GM19240 (cell line): Measurements from ENCODE around the gene FGFBP2.
"Not testable (repeated sequence)": the region's sequence is repeated elsewhere in the genome, so short reads cannot be mapped to it uniquely, and the experiment has no call there.

Experiments used
- DNase-seq: peaks from one replicate; pipeline ENCODE4 v3.0.0; 2011; ENCODE audit warnings: low spot score; ENCODE audit not compliant: insufficient read length

Gene FGFBP2

DNA sequence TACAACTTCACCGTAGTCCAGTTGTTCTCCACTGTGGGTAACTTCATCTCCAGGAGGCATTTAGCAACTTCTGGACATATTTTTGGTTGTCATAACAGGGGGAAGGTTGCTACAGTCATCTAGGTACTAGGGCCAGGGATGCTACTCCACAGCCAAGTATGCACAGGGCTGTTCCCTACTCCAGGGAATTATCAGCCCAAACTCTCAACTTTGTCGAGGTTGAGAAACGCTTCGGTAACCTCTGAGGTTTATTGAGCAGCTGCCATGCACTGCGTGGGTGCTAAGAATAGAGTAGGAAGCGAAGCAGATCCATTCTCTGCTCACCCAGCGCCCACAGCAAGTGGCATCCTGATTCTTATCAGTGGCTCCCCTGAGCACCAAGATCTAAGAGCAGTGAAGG is 32.7 kb downstream of the FGFBP2 start:
- DNase-seq: no peak

DNA sequence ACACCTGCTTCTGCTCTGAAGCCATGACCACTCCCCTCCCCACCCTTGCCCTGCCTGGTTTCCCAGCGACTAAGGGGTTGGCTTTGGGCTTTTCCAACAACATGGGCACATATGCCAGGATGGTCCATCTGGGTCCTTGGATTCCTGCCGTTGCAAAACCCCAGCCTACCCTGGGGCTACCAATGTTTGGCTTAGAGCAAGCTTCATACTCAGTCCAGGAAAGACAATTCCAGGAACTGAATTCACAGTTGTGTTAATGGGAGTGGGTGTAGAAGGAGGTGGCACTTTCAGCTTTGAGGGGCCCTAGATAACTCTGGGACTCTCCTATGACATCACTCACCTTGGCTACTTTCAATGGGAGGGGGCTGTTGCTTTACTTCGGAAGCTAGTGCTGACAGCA is 33.4 kb downstream of the FGFBP2 start:
- DNase-seq: no peak

DNA sequence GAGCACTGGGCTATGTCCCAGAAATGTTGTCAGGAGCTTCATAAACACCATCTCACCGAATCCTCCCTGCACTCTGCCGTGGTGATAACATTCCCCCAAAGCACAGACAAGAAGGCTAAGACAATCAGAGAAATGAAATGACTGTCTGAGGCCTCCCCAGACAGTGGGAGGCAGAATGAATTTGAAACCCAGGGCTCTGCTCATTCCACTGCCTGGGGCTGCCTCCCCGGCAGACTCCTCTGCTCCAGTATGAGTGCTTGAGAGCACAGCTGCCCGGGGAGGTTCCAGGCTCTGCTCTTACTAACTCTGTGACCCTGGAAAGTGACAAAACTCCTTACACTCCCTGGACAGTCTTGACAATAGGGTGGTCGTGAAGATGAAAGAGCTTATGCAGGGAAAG is 34.1 kb downstream of the FGFBP2 start:
- DNase-seq: no peak

DNA sequence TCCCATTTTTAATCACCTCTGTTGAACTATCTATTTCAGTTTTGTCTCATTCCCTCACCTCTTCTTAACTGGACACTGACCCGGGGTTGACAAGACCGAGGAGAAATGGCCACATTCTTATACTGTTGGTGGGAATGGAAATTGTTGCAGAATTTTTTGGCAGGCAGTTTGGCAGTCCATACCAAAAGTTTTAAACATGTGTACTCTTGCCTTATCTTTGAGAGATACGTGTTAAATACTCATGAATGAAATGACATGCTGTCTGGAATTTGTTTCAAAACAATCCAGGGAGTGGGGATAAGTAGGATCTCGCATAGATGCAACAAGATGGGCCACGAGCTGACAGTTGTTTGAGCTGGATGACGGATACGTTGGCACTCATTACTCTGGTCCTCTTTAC is 36.5 kb downstream of the FGFBP2 start:
- DNase-seq: no peak

DNA sequence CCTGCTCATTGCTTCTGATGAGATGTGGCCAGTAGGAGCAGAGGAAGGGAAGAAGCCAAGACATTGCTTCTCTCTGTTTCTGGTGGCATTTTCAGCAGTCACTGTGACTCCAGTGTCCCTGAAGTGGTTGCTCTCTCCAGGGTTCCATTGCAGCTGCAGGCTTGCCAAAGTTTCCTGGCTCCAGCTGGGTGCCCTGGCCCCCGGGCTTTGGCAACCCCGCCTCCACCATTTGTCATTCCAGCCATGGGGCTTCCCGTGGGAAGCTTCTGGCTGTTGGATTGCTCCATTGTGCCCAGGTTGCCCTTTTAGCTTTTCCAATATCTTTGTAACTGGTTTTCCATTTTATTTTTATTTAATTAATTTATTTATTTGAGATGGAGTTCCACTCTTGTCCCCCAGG is 37.1 kb downstream of the FGFBP2 start:
- DNase-seq: no peak

DNA sequence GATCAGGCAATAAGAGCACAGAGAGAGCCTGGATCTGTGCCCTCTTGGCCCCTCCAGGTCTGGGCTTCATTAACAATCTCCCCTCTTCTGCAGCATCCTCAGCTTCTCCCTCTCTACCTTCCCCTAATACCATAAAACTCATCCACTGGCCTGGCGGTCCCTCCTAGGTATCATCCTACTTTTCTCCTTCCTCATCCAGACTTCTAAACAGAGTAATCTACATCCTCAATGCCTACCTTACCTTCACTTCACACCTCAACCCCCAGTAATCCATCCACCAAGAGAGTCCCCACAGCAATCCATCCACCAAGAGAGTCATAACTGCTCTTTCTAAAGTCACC is 41.4 kb downstream of the FGFBP2 start:
- no peak for DNase-seq

DNA sequence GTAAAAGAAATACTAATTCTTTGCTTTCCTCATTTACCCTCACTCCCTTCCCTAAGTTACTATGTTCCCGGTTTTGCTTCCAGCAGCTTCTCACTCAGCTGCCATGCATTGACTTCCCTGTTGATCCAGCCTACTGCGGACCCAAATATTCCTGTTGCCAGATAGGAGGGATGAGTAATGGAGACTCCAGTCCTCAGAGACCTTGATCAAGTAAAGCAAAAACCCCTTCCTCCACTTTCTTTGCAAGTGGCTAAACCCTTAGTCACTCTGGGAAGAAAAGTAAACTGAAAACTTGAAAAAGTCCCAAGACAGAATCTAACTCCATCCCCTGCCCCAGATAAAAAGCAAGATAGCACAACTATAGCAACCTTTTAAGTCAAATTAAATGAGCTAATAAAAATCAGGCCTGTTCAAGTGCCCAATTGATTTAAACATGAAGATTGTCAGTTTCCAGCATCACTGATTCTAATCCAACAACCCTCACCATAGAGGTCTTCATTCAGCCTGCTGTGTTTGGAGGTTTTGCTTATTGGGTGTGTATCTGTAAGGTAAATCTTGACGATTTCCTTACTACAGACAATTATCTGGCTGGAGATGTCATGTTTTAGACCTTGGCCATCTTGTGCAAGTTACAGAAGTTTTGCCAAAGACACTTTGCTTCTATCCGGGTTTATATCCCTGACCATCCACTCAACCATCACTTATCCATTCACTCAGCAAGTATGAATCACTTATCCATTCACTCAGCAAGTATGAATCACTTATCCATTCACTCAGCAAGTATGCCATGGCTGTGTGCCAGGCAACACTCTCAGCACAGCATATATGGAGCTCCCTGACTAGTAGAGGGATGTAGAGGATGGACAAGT is 42.0 kb downstream of the FGFBP2 start:
- no peak for DNase-seq

DNA sequence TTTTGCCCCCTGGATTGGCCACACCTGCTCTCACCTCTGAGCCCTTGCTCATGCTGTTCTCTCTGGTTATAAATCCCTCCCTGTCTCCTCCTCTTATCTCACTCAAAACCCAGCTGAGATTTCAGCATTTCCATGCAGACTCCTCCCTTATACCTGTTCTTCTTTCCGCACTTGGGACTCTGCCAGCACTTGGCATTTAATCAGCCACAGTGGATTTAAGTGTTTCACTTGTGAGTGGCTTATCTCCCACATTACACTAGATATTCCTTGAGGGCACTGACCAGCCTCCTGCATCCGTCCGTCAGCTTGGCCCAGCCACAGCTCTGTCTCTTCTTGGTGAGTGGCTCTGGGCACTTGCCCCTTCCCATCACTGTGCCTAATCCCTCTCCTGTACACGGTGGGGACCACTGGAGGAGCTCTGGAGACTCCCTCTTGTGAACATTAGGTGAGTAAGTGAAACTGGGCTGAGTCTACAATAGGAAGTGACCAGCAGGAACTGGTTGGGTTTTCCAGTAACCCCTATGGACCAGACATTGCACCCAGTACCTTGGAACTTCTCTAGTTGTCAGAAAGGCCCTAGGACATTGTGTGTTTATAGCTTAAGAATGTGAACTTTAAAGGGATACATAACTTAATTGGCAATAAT is 44.4 kb downstream of the FGFBP2 start:
- no peak for DNase-seq

DNA sequence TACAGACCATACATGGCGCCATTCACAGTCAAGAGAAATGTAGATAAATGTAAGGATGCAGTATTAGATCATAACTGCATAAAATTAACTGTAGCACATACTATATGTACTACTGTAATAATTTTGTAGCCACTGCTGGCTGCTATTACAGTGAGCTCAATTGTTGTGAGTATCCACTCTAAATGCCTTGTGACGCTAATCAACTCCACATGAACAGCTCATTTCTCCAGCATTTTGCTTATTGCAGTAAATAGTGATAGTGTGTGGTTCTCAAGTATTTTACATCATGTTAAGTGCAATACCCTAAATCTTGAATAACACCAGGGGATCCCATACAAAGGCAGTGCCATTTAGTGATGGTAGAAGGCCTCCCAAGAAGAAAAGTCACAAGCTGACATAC is 45.7 kb downstream of the FGFBP2 start:
- no peak for DNase-seq

DNA sequence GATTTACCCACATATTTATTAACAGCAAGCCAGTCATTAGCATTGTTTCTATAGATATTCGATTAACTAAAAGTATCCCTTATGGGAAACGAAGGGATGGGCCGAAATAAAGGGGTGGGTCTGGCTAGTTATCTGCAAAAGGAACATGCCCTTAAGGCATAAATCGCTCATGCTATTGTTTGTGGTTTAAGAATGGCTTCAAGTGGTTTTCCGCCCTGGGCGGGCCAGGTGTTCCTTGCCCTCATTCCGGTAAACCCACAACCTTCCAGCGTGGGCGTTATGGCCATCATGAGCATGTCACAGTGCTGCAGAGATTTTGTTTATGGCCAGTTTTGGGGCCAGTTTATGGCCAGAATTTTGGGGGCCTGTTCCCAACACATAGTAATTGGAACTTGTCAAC is 46.6 kb downstream of the FGFBP2 start:
- DNase-seq: not testable (repeated sequence)

DNA sequence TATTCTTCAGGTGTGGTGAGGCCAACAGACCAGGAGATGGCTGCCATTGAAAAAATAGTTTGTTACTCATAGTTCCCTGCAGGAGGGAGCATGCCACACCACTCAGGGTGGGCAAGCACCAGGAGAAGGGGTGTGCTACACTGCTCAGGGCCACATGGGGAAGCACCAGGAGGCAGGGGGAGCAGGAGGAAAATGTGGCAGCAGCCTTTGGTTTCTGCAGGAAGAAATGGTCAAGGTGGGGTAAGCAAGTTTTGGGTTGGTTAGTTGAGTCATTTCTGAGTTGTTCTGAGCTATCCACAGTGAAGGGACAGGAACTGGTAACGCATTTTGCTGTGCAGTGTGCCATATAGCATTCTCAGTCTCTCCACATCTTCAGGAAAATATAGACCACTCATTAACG is 48.2 kb downstream of the FGFBP2 start:
- no peak for DNase-seq

DNA sequence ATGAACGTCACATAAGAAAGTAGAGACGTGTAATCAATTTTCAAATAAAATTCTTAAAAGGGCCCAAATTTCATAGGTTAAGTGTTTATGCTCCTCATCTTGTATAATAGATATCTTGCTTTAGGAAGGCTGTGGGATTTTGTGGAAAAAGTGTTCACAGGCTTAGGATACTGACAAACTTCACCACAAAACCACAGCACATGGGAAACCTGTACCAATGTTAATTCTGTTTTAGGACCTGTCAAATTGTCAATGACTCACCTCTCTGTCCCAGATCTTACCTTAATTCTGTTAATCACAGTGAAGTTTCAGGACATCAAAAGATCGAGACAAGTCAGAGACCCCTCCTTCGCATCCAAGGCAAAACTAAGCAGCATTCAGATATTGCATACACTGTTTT is 48.7 kb downstream of the FGFBP2 start:
- no peak for DNase-seq

DNA sequence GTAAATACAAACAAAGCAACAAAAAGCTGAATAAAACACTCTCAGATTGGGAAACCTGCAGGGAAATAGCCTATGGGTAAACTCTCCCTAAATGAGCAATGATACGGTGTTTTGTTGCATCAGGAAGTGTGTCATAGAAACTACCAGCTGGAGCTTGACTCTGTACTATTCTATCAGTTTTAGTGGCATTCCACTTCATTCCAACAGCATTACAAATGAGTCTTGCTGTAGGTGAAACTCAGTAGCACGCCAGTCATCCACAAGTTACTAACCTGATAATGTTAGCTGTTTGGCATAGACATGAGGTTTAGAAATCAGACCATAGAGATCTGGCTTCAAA is 49.4 kb downstream of the FGFBP2 start:
- no peak for DNase-seq

DNA sequence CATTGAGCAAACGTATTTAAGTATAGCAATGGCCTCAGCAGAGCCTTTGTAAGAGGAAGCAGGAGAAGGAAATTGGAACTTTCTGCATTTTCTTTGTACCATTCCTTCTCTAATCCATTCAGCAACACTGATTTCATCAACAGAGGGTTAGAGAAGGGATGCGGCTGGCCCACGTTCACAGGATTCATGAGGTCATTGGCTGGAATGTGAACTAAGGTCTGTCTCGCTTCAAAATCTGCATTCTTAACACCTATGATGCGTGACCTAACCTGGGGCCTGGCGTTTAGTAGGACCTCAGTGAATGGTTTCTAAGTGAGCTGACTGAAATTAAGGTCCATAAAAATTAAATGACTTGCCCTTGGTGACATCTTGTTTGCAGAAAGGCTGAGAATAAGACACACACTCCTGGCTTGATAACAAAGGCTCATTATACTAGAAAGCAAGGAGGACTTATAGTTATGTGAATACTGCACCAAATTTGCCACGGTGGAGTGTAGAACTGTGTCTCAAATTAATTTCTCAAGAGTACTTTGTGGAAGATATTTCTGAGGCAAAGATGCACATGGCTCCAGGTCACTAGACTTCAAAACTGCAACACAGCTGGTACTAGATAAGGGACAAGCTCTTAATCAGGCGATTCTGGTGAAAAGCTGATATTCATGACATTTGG is 49.9 kb downstream of the FGFBP2 start:
- no peak for DNase-seq

DNA sequence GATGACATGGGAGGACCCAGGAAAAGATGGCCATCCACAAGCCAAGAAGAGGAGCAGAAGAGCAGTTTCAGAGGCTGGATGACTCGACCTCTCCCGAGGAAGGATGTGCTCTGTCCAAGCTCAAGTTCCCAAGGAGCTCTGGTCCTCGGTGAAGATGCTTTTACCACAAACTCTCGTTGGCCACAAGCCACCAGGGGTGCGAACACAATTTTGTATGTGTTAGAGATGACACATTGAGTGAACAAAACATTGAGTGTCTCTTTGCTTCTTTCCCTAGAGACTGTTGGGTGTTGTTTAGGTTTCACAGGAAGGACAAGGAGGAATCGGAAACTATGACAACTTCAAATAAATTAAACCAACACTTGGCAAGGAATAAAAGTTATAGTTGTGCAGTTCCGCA is 50.7 kb downstream of the FGFBP2 start:
- DNase-seq: no peak
